IMR-90 (cell line): ENCODE measurements around the gene RBM42. TPM values are rescaled to one million over a fixed set of nuclear protein-coding genes. Genes with fewer than 3 reads are reported as not detected.

Experiments
- ATAC-seq: fragments of 200-7000 bp; cut with Tn5 transposase; 2 replicates; pipeline ENCODE4 v1.9.1; 2020; ENCODE audit warnings: low read depth, mild to moderate bottlenecking, moderate library complexity
- BruUV-seq: library from RNA; stranded (reverse); fragments of 400-500 nt; replicated peaks from 2 replicates; lab custom pipeline; 2021; lab: Mats Ljungman, UMichigan
- CTCF ChIA-PET: fragments of 300-600 bp; formaldehyde crosslinking; extraction: SDS; loops from one replicate; lab custom pipeline; 2021; ENCODE audit warnings: antibody characterized with exemption; lab: Yijun Ruan, JAX
- POLR2A ChIA-PET: fragments of 300-600 bp; sonication (Branson Sonifier 250); formaldehyde crosslinking; loops from one replicate; lab custom pipeline; 2022; ENCODE audit warnings: antibody characterized with exemption; ENCODE audit not compliant: unreplicated experiment; lab: Charles Lee
- DNase-seq: peaks from one replicate; pipeline ENCODE4 v3.0.0; 2013
- H2AFZ ChIP-seq: replicated peaks from 2 replicates; pipeline ENCODE3; 2013; ENCODE audit warnings: low read length, mild to moderate bottlenecking; ENCODE audit not compliant: poor library complexity
- H2AK5ac ChIP-seq: 2 replicates; pipeline ENCODE4 v1.6.1; 2013; ENCODE audit warnings: low read depth, low read length, inconsistent platforms
- H2AK9ac ChIP-seq: replicated peaks from 2 replicates; pipeline ENCODE3; 2013; ENCODE audit warnings: mild to moderate bottlenecking, low read depth, low read length, moderate library complexity; ENCODE audit not compliant: poor library complexity
- H2BK120ac ChIP-seq: 2 replicates; pipeline ENCODE4 v1.6.1; 2013; ENCODE audit warnings: low read depth, low read length, inconsistent platforms
- H2BK15ac ChIP-seq: 3 replicates; pipeline ENCODE4 v1.6.1; 2013; ENCODE audit warnings: low read depth, low read length, inconsistent platforms
- H2BK20ac ChIP-seq: 2 replicates; pipeline ENCODE4 v1.6.1; 2013; ENCODE audit warnings: low read depth, mild to moderate bottlenecking, inconsistent platforms, low read length, moderate library complexity
- H2BK5ac ChIP-seq: 2 replicates; pipeline ENCODE4 v1.6.1; 2013; ENCODE audit warnings: mild to moderate bottlenecking, low read depth, low read length, inconsistent platforms; ENCODE audit not compliant: poor library complexity, severe bottlenecking
- H3K14ac ChIP-seq: replicated peaks from 2 replicates; pipeline ENCODE4 v1.6.1; 2013; ENCODE audit warnings: low read depth, low read length, inconsistent platforms
- H3K18ac ChIP-seq: 2 replicates; pipeline ENCODE4 v1.6.1; 2013; ENCODE audit warnings: low read depth, low read length, control low read depth
- H3K23ac ChIP-seq: 2 replicates; pipeline ENCODE4 v1.6.1; 2013; ENCODE audit warnings: low read depth, low read length, inconsistent platforms
- H3K27ac ChIP-seq: 2 replicates; pipeline ENCODE4 v1.5.1; 2013; ENCODE audit warnings: mild to moderate bottlenecking, control low read depth, low read length; ENCODE audit not compliant: insufficient read depth
- H3K27me3 ChIP-seq: 2 replicates; pipeline ENCODE4 v1.6.1; 2013; ENCODE audit warnings: low read length; ENCODE audit not compliant: control insufficient read depth, insufficient read depth
- H3K36me3 ChIP-seq: 2 replicates; pipeline ENCODE4 v1.6.1; 2013; ENCODE audit warnings: low read length, mixed read lengths; ENCODE audit not compliant: control insufficient read depth, insufficient read depth
- H3K4ac ChIP-seq: 2 replicates; pipeline ENCODE4 v1.6.1; 2013; ENCODE audit warnings: low read depth, low read length, inconsistent platforms
- H3K4me1 ChIP-seq: 2 replicates; pipeline ENCODE4 v1.6.1; 2013; ENCODE audit warnings: low read length, mixed read lengths; ENCODE audit not compliant: control insufficient read depth, insufficient read depth
- H3K4me2 ChIP-seq: 2 replicates; pipeline ENCODE4 v1.6.1; 2013; ENCODE audit warnings: low read depth, mild to moderate bottlenecking, control low read depth, low read length, moderate library complexity
- H3K4me3 ChIP-seq: 2 replicates; pipeline ENCODE4 v1.5.1; 2013; ENCODE audit warnings: low read depth, mild to moderate bottlenecking, control low read depth, low read length, moderate library complexity; ENCODE audit not compliant: insufficient read depth
- H3K56ac ChIP-seq: 2 replicates; pipeline ENCODE4 v1.6.1; 2013; ENCODE audit warnings: low read length, inconsistent platforms; ENCODE audit not compliant: insufficient read depth; ENCODE audit errors: extremely low read depth
- H3K79me1 ChIP-seq, 2 experiments: 2 replicates each; pipeline ENCODE4 v1.6.1; 2013; ENCODE audit warnings: low read length in 2 of 2, inconsistent platforms in 1 of 2, low read depth in 1 of 2
- H3K9ac ChIP-seq: 2 replicates; pipeline ENCODE4 v1.6.1; 2013; ENCODE audit warnings: low read depth, low read length, control low read depth
- H3K9me1 ChIP-seq: 2 replicates; pipeline ENCODE4 v1.6.1; 2013; ENCODE audit warnings: low read length, inconsistent platforms; ENCODE audit not compliant: insufficient read depth
- H3K9me3 ChIP-seq: 2 replicates; pipeline ENCODE4 v1.6.1; 2013; ENCODE audit warnings: low read length; ENCODE audit not compliant: control insufficient read depth, insufficient read depth
- H4K20me1 ChIP-seq: 2 replicates; pipeline ENCODE4 v1.6.1; 2013; ENCODE audit warnings: low read length, inconsistent platforms; ENCODE audit not compliant: insufficient read depth
- H4K5ac ChIP-seq: 2 replicates; pipeline ENCODE4 v1.6.1; 2013; ENCODE audit warnings: mild to moderate bottlenecking, low read depth, low read length, control low read depth
- H4K8ac ChIP-seq, 2 experiments: 2 replicates each; pipeline ENCODE4 v1.6.1; 2013; ENCODE audit warnings: low read depth in 2 of 2, low read length in 2 of 2, control low read depth in 1 of 2, inconsistent platforms in 1 of 2
- H4K91ac ChIP-seq: 2 replicates; pipeline ENCODE4 v1.6.1; 2013; ENCODE audit warnings: low read depth, low read length, inconsistent platforms; ENCODE audit not compliant: insufficient read depth
- BHLHE40 ChIP-seq: fragments of 150-350 bp; IDR thresholded peaks from 2 replicates; pipeline ENCODE4 v1.6.1; 2016; ENCODE audit warnings: mild to moderate bottlenecking, low read depth, low read length
- CEBPB ChIP-seq: IDR thresholded peaks from 2 replicates; pipeline ENCODE4 v1.6.1; 2012; ENCODE audit warnings: low read depth, low read length, improper control_type of control experiment
- CHD1 ChIP-seq: IDR thresholded peaks from 2 replicates; pipeline ENCODE4 v1.6.1; 2012; ENCODE audit warnings: low read depth, low read length, improper control_type of control experiment
- CTCF ChIP-seq: conservative IDR thresholded peaks from 2 replicates; pipeline ENCODE4 v1.5.1; 2012; ENCODE audit warnings: mild to moderate bottlenecking, low read depth, low read length, improper control_type of control experiment
- FOS ChIP-seq: fragments of 150-350 bp; IDR thresholded peaks from 2 replicates; pipeline ENCODE4 v1.6.1; 2016; ENCODE audit warnings: low read depth, low read length
- MAFK ChIP-seq: IDR thresholded peaks from 2 replicates; pipeline ENCODE4 v1.6.1; 2012; ENCODE audit warnings: low read depth, low read length, improper control_type of control experiment
- MAZ ChIP-seq: IDR thresholded peaks from 2 replicates; pipeline ENCODE4 v1.6.1; 2012; ENCODE audit warnings: low read depth, mild to moderate bottlenecking, low read length, improper control_type of control experiment, moderate library complexity, borderline replicate concordance
- MXI1 ChIP-seq: IDR thresholded peaks from 2 replicates; pipeline ENCODE4 v1.6.1; 2012; ENCODE audit warnings: low read depth, mild to moderate bottlenecking, low read length, moderate library complexity, borderline replicate concordance
- NFE2L2 ChIP-seq: fragments of 150-350 bp; IDR thresholded peaks from 2 replicates; pipeline ENCODE4 v1.6.1; 2016; ENCODE audit warnings: low read depth, mild to moderate bottlenecking, low read length
- POLR2A ChIP-seq: IDR thresholded peaks from 2 replicates; pipeline ENCODE4 v1.6.1; 2012; ENCODE audit warnings: mild to moderate bottlenecking, low read depth, low read length
- RAD21 ChIP-seq: IDR thresholded peaks from 2 replicates; pipeline ENCODE4 v1.6.1; 2012; ENCODE audit warnings: low read length, improper control_type of control experiment
- RCOR1 ChIP-seq: IDR thresholded peaks from 2 replicates; pipeline ENCODE4 v1.6.1; 2012; ENCODE audit warnings: mild to moderate bottlenecking, low read length, improper control_type of control experiment; ENCODE audit not compliant: insufficient replicate concordance
- RFX5 ChIP-seq: IDR thresholded peaks from 2 replicates; pipeline ENCODE4 v1.8.0; 2012; ENCODE audit warnings: low read depth, mild to moderate bottlenecking, low read length, moderate library complexity
- USF2 ChIP-seq: fragments of 150-350 bp; IDR thresholded peaks from 2 replicates; pipeline ENCODE4 v1.6.1; 2017; ENCODE audit warnings: mild to moderate bottlenecking, antibody characterized with exemption, low read length, low read depth
- WGBS, 2 experiments: methylation state at CpG; one replicate each; pipeline versions ENCODE4 v1.1.5 to v1.1.7; 2013; ENCODE audit warnings: missing lambda C conversion rate in 2 of 2; ENCODE audit not compliant: insufficient read length in 1 of 2; ENCODE audit errors: extremely low coverage in 2 of 2; 5-methylcytosine and 5-hydroxymethylcytosine counted together
- dilution Hi-C: fragments of 300-500 bp; cut with HindIII; formaldehyde crosslinking; loops from one replicate; pipeline ENCODE4 v1.14.3; 2018; ENCODE audit warnings: low sequenced_read_pairs; ENCODE audit not compliant: unreplicated experiment
- in situ Hi-C: fragments of 300-500 bp; cut with MboI; formaldehyde crosslinking; loops from 3 replicates; pipeline ENCODE4 v1.14.3; 2019; ENCODE audit warnings: low sequenced_read_pairs, inconsistent platforms, mixed read lengths
- intact Hi-C: fragments of 100-400 bp; cut with micrococcal nuclease; formaldehyde crosslinking; loops from 2 replicates; pipeline ENCODE4 v1.10.0; 2022
- polyA plus RNA-seq, 3 experiments: library from polyadenylated mRNA; depleted of rRNA; stranded (reverse); fragments of >200 nt; gene quantifications; 2 replicates each; pipeline ENCODE4 v1.2.3, GENCODE V29; 2012; ENCODE audit warnings: low replicate concordance in 1 of 3
- total RNA-seq: library from RNA; depleted of rRNA; stranded (reverse); fragments of >200 nt; gene quantifications from 2 replicates; pipeline ENCODE4 v1.2.3, GENCODE V29; 2012

RBM42 gene
- total and polyA plus RNA-seq, 2 of the 4 experiments (the other 2 are of a cell fraction) = 19.0 to 41.5 TPM

DNA sequence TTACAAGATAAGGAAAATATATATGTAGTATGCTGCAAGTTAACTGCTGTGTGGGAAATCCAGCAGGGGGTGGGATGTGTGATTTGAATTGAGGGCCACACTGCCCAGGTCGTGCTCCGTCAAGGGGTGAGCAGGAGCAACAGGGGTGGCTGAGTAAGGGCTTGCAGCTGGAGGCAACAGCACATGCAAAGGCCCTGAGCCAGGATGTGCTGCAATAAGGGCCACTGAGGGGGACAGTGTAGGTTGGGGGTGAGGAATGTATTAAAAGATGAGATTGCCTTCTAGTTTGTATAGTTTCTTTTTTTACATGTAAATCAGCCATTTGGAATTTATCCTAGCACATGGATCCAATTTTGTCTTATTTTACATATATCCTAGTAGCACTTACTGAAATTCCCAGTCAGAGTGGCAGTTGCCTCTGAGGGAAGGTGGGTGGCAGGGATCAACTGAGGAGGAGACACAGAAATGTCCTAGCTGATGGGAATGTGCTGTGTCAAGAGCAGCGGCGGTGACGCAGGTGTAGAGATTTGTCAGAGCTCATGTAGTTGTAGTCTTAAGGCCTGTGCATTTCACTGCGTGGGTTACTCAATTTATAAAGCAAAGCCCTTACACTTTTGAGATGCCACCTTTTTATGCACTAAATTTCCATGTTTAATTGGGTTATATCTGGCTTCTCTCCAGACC lies 5.4 kb upstream of the RBM42 start:
- intact Hi-C loops (no loop called here), dilution Hi-C loops (no loop called here), in situ Hi-C loops (no loop called here)
- H3K4me2 ChIP-seq = no peak overlapping the region
- H2BK5ac ChIP-seq = no peak overlapping the region
- 0 out of 4 replicates have a peak, but pooled peaks cover 0 to 5% of the 10 kb centered on the region in 2 experiments for H3K79me1 ChIP-seq
- H3K9me1 ChIP-seq = no peaks in the 10 kb centered on the region
- H4K5ac ChIP-seq = no peak overlapping the region
- no peak overlapping the region for H2BK15ac ChIP-seq
- no peak overlapping the region for H2BK20ac ChIP-seq
- H2AK9ac ChIP-seq = no peak overlapping the region
- no peaks in the 10 kb centered on the region for H4K20me1 ChIP-seq
- H3K18ac ChIP-seq = no peak overlapping the region
- H3K4me3 ChIP-seq = no peak overlapping the region
- no peak overlapping the region for H2AK5ac ChIP-seq
- H3K4me1 ChIP-seq = no peaks in the 10 kb centered on the region
- ChIA-PET POLR2A (interaction anchor here (0.7 kb wide), 1 partner anchor 18 kb away, joined by 5 read pairs; the partner anchor contains the start of gene ETV2), CTCF (no interaction called here)
- DNase-seq (no peak), ATAC-seq (no peak)
- H2AFZ ChIP-seq = no peak overlapping the region
- 84% methylated on average over 5 of the region's 6 CpGs; no CpG with 5 or more reads in 1 of the 2 experiments for whole genome bisulfite sequencing, 2 experiments
- no peak overlapping the region for H2BK120ac ChIP-seq
- H3K14ac ChIP-seq = no peak overlapping the region
- H3K36me3 ChIP-seq = peaks cover 5% of the 10 kb centered on the region; the same call in 1 of the 2 replicates
- H3K9ac ChIP-seq = no peak overlapping the region
- no peak overlapping the region for H3K4ac ChIP-seq
- H4K91ac ChIP-seq = no peak overlapping the region
- no peaks in the 10 kb centered on the region for H3K27me3 ChIP-seq
- no peaks in the 10 kb centered on the region for H3K9me3 ChIP-seq
- BruUV-seq = no TSS peak
- no peak overlapping the region for H3K56ac ChIP-seq
- no peak overlapping the region for H4K8ac ChIP-seq
- H3K23ac ChIP-seq = no peak overlapping the region
- no peak overlapping the region for H3K27ac ChIP-seq
- TF ChIP-seq USF2 (no peak), CEBPB (no peak), FOS (no peak), MAFK (no peak), RAD21 (no peak), NFE2L2 (no peak), CHD1 (no peak), POLR2A (no peak), MXI1 (no peak), RCOR1 (no peak), BHLHE40 (no peak), CTCF (no peak), MAZ (no peak), RFX5 (no peak)
